ENCODE data around the gene FOSL2. TPM values are rescaled to one million over a fixed set of nuclear protein-coding genes. Genes with fewer than 3 reads are reported as not detected.

The FOSL2 gene
- polyA plus RNA-seq, 1 of the 3 experiments (the other 2 are of a cell fraction) = 41.7 TPM

- Histone ChIP-seq H3K27ac (ENCODE audit: low read depth in 2 of 2, low read length in 1 of 2) (no peak overlapping the region), H2AFZ (ENCODE audit: low read depth) (no peak overlapping the region), H3K79me2 (ENCODE audit: insufficient read depth) (no peaks in the 10 kb centered on the region), H4K20me1 (ENCODE audit: insufficient read depth) (no peaks in the 10 kb centered on the region), H3F3A (replicated peaks; ENCODE audit: insufficient read depth) (peaks cover 6% of the 10 kb centered on the region), H3K9ac (no peak overlapping the region), H3K36me3 (replicated peaks in 1 of 2; ENCODE audit: control insufficient read depth in 1 of 2, insufficient read depth in 2 of 2, low read length in 1 of 2) (no peaks in the 10 kb centered on the region), H3K9me3 (no peaks in the 10 kb centered on the region), H3K27me3 (ENCODE audit: insufficient read depth) (no peaks in the 10 kb centered on the region), H3K4me2 (no peak overlapping the region), H3K9me2 (no peaks in the 10 kb centered on the region), H3K4me3 (ENCODE audit: low read depth in 2 of 2, low read length in 1 of 2) (no peak overlapping the region; a peak in 1 of 4 replicates), H3K4me1 (ENCODE audit: control insufficient read depth in 1 of 2, insufficient read depth in 2 of 2, low read depth in 1 of 2, low read length in 1 of 2) (peaks cover 3 to 24% of the 10 kb centered on the region in 2 experiments; a peak in 2 of 4 replicates)
- 28% methylated on average over 7 of the region's 7 CpGs for WGBS (ENCODE audit: low lambda C conversion rate)
- ChIA-PET POLR2A (interaction anchor here (1.1 kb wide), 1 partner anchor 124 kb away, joined by 3 read pairs; no protein-coding TSS in a partner anchor), CTCF (interaction anchor here (0.6 to 2.2 kb wide), 29 partner anchors 9 to 1145 kb away, joined by 3 to 18 read pairs (median 5); no protein-coding TSS in a partner anchor)
- peak; percentile 83 for DNase-seq
- peak; percentile 88 for TF ChIP-seq SMC3 (IDR thresholded peaks at IDR 0.05; ENCODE audit: low read depth, low read length)
- TF ChIP-seq RAD21 (IDR thresholded peaks at IDR 0.05; ENCODE audit: low read length) = peak; percentile 87
- TF ChIP-seq PBX3 (IDR thresholded peaks at IDR 0.05) = no peak
- no peak for TF ChIP-seq TEAD4 (IDR thresholded peaks at IDR 0.05; ENCODE audit: borderline replicate concordance, insufficient read depth)
- peak; percentile 96 for TF ChIP-seq CTCF (IDR thresholded peaks at IDR 0.05)
- no peak for TF ChIP-seq GABPA (IDR thresholded peaks at IDR 0.05; ENCODE audit: low read depth)
- peak; percentile 17 for TF ChIP-seq CHD2 (IDR thresholded peaks at IDR 0.05; ENCODE audit: low read length, partially characterized antibody)
- TF ChIP-seq FOXJ3 (CRISPR knock-in tag; IDR thresholded peaks at IDR 0.05) = no peak
These were observed 60.0 kb downstream of the FOSL2 start for GRCh38 chr2:28452534-28453081.

DNA sequence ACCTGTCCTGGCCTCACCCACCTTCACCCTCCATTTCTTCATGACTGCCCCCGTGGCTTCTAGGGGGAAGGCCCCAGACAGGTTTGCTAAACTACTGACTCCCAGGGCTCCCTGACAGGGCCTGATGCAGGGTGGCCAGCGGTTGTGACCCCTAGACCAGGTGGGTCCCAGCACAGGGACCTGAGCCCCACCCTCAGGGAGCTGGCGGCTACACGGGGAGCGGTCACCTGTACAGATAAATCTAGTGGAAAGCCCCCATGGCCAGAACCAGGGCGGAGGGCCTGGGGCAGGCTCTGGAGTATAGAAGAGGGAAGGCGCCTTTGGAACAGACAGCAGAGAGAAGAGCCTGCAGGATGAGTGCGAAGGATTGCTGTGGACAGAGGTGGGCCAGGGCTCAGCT lies 60.7 kb downstream of the FOSL2 start:
- H3K36me3 ChIP-seq (replicated peaks in 1 of 2; ENCODE audit: control insufficient read depth in 1 of 2, insufficient read depth in 2 of 2, low read length in 1 of 2) = no peaks in the 10 kb centered on the region
- H4K20me1 ChIP-seq (ENCODE audit: insufficient read depth) = no peaks in the 10 kb centered on the region
- no peak overlapping the region for H2AFZ ChIP-seq (ENCODE audit: low read depth)
- WGBS (ENCODE audit: low lambda C conversion rate) = 87% methylated on average over 8 of the region's 8 CpGs
- H3K27me3 ChIP-seq (ENCODE audit: insufficient read depth) = no peaks in the 10 kb centered on the region
- no peak overlapping the region for H3K9ac ChIP-seq
- no peak for DNase-seq
- TF ChIP-seq GABPA (IDR thresholded peaks at IDR 0.05; ENCODE audit: low read depth) (no peak), REST (IDR thresholded peaks at IDR 0.05; ENCODE audit: low read depth, low read length) (no peak), TEAD4 (IDR thresholded peaks at IDR 0.05; ENCODE audit: borderline replicate concordance, insufficient read depth) (no peak), SIN3A (IDR thresholded peaks at IDR 0.05; ENCODE audit: borderline replicate concordance, low read depth, low read length) (no peak)
- H3K9me3 ChIP-seq = no peaks in the 10 kb centered on the region
- no peak overlapping the region for H3K27ac ChIP-seq (ENCODE audit: low read depth in 2 of 2, low read length in 1 of 2)
- no peak overlapping the region for H3K4me3 ChIP-seq (ENCODE audit: low read depth in 2 of 2, low read length in 1 of 2)
- H3K79me2 ChIP-seq (ENCODE audit: insufficient read depth) = no peaks in the 10 kb centered on the region
- ChIA-PET POLR2A (no interaction called here), CTCF (interaction anchor here (0.8 to 2.2 kb wide), 23 partner anchors 10 to 770 kb away, joined by 3 to 18 read pairs (median 6); no protein-coding TSS in a partner anchor)
- no peak overlapping the region for H3K4me2 ChIP-seq
- peaks cover 3 to 17% of the 10 kb centered on the region in 2 experiments; a peak in 2 of 4 replicates for H3K4me1 ChIP-seq (ENCODE audit: control insufficient read depth in 1 of 2, insufficient read depth in 2 of 2, low read depth in 1 of 2, low read length in 1 of 2)
- H3F3A ChIP-seq (replicated peaks; ENCODE audit: insufficient read depth) = peaks cover 6% of the 10 kb centered on the region
- H3K9me2 ChIP-seq = no peaks in the 10 kb centered on the region
